HG02938 (cell line): Measurements from ENCODE around the gene ELAC1.
A peak's percentile ranks its signal among the peaks of the same experiment; 100 is the strongest.
"Not testable (repeated sequence)": the region's sequence is repeated elsewhere in the genome, so short reads cannot be mapped to it uniquely, and the experiment has no call there.

Experiments used
- ATAC-seq: cut with Tn5 transposase; IDR thresholded peaks from one replicate; pipeline ENCODE4 v1.9.1; 2021; ENCODE audit warnings: mild to moderate bottlenecking, moderate library complexity; ENCODE audit not compliant: unreplicated experiment

ELAC1 gene, protein sequence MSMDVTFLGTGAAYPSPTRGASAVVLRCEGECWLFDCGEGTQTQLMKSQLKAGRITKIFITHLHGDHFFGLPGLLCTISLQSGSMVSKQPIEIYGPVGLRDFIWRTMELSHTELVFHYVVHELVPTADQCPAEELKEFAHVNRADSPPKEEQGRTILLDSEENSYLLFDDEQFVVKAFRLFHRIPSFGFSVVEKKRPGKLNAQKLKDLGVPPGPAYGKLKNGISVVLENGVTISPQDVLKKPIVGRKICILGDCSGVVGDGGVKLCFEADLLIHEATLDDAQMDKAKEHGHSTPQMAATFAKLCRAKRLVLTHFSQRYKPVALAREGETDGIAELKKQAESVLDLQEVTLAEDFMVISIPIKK

DNA sequence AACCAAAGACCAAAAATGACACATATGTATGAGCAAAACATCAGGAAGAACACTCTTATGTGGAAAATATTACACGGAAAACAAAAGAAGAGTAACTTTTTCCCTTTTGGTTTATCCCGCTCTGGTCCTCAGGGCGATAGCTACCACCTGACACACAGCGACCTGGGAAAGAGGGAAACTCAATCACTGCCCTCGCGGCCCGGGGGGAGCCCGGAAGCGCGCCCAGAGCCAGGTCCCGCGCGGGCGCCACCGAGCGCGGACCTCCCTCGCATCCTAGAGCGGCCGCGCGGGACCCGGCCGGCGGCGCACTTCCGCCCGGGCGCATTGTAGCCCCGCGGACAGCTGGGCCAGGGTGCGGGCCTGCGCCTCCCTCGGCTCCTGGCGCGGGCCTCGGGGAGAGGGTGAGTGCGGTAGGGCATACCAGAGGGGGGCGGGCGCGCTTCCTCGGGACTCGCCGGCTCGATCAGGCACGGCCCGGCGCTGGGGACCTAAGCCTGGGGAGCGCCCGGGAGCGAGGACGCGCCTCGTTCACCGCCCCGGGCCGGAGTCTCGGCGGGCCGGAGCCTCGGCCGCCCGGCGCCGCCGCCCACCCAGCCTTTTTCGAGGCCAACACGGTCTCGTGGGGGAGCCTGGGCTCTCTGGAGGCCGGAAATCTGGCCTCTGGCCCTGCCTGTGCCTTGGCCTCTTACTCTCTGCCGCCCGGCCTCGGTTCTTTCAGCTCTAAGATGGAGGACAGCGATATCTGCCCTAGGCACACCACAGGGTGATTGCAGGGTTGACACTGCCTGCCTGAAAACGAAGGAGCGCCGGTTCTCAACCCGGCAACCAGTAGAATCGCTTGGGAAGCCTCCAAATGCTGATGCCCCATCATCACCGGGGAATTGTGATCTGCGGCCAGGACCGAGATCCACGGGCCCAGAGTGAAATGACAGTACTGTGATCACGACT is at the start of gene ELAC1:
Gene ELAC1, plus strand, starts transcription at position 327 of the 948 bp plus-strand sequence. CDS start 6,365 bp downstream, outside the sequence.
- ATAC-seq = peak; percentile 83

DNA sequence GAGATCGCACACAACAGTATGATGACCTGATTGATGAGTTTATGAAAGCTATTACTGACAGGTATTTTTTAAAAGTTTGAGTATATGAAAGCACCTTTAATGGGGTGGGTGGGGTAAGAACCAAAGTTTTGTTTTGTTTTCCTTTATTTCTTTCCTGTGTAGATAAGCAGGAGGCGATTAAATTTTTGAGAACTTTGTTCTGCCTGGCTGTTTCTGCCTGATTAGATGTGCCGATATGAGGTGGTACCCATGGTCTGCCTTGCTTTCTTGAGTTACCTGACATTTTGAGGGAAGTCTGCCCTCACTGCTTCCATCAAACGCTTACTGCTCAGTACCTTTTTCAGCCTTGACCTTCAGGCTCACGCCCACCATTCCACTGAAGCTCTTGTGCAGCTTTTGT is 49.7 kb upstream of the ELAC1 start:
- ATAC-seq = no peak

DNA sequence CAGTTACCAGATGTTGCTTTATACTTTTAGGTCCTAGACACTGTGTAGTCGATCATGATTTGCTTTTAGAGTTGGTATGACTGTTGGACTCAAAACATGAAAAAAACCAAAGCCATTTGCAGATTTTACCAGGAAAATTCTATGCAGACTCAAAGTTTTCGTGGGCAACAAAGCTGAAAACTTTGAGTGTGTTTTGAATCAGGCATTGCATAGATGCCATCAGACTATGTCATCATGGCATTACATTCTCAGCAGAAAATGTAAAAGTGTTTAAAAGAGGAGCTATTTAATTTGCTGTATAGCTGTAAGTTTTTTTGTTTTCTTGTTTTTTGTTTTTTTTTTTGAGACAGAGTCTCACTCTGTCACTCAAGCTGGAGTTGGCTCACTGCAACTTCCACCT is 43.5 kb upstream of the ELAC1 start:
- no peak for ATAC-seq

DNA sequence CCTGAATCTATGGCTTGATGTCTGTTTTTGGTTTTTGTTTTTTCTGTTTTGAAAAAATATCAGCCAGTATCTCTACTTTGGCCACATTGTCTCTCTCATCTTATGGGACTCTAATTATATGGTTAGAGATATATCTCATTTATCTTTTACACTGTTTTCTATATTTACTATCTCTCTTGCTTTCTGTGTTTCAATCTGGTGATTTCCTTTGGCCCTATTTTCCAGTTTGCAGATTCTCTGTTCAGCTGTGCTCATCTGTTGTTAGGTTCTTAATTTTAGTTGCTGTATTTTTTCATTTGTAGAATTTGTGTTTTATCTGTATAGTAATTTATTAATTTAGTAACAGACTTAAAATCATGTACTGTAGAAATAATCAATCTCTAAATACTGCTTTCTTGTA is 41.3 kb upstream of the ELAC1 start:
- ATAC-seq = no peak

DNA sequence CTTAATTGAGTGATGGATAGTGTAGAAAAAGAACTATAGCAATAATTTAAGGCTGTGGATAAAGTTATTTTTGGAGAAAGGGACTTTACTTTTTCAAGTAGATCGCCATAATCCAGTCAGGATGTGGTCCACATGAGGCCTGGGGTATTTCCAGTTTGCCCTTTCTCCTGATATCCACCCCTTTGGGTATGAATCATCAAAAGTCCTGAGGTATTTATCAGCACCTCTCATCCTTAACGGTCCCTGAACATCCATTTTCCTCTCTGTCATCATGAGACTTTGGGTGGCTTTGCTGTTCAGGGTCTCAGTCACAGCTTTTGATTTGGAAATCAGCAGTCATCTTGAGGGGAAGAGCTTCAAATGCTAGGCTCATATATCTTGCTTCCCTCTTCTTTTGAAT is 39.3 kb upstream of the ELAC1 start:
- no peak for ATAC-seq

DNA sequence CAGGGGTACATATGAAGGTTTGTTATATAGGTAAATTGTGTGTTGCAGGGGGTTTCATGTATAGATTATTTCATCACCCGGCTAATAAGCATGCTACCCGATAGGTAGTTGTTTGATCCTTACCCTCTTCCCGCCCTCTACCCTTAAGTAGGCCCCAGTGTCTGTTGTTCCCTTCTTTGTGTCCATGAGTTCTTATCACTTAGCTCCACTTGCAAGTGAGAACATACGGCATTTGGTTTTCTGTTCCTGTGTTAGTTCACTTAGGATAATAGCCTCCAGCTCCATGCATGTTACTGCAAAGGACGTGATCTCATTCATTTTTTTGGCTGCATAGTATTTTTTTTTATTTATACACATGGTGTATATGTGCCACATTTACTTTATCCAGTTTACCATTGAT is 34.2 kb upstream of the ELAC1 start:
- no peak for ATAC-seq

DNA sequence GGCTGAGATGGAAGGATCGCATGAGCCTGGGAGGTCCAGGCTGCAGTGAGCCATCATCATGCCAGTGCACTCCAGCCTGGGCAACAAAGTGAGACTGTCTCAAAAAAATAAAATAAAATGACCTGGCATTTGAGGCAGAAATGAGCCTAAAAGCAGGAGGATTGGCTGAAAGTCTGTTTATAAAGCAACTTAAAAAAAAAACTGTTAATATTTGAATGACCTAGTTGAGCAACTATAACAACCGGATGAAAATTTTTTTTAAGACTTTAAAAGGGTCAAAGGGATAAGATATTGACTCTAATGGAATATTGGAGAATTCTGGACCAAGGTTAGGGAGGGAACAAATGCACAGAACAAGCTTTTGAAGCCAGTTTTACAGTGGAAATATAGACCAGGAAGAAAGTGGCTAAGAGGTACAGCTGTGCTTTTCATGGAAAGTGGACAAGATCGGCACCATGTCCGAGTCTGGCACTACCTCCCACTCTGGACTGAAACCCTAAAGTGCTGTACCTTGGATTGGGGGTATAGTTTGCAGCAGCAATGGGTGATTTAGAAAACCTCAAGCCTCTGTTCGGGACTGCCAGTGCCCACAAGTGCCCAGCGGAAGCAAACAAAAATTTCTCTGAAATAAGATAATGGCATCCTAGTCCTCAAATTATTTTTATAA is 33.2 kb upstream of the ELAC1 start:
- no peak for ATAC-seq

DNA sequence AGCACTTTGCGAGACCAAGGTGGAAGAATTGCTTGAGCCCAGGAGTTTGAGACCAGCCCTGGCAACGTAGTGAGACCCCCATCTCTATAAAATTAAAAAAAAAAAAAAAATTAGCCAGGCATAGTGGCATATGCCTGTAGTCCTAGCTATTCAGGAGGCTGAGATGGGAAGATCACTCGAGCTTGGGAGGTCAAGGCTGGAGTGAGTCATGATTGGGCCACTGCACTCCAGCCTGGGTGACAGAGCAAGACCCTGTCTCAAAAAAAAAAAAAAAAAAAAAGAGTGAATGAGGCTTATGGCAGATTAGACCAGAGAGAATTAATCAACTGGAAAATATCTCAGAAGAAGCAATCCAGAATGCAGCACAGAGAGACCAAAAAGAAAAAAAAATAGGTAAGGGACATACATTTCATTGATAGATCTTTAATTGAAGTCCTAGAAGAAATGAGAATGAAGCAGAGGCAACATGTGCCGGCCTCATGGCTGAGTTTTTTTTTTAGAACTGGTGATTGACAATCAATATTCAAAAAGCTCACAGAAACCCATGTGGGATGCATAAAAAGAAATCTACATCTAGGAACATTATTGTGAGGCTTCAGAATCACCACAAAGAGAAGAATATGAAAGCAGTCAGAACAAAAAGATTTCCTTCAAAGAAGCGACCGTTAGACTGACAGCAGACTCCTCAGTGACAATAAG is 32.2 kb upstream of the ELAC1 start:
- no peak for ATAC-seq

DNA sequence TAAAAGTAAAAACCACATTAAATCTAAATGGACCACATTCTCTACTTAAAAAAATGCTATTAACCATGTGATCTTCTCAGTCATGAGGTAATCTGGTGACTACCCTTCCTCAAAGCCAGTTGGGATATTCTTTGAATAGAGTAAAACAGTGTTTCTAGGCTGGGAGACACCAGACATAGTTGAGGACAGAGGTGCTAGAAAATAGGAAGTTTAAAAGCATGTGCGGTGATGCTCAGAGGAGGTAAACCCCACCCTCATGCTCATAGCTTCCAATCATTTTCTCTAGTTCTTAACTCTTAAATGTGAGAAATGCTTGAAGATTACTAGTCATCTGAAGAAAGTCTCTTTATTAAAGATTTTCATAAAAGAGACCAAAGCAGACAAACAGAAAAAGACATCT is 30.7 kb upstream of the ELAC1 start:
- ATAC-seq = no peak

DNA sequence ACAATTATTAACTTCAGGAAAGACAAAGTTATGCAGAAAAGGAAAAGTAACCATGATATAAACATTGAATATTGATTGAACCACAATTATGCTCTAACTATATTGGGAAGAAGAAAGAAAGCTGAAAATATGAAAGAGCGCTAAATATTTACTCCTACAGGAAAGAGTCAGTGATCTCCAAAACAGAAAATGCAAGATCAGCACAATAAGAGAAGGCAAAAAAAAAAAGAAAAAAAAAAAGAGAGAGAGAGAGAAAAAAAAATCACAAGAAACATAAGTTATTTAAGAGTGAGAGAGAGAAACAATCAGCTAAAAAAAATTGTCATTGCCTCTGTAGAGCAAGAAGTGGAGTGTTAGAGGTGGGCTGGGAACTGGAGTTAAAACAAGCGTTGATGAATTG is 28.9 kb upstream of the ELAC1 start:
- no peak for ATAC-seq

DNA sequence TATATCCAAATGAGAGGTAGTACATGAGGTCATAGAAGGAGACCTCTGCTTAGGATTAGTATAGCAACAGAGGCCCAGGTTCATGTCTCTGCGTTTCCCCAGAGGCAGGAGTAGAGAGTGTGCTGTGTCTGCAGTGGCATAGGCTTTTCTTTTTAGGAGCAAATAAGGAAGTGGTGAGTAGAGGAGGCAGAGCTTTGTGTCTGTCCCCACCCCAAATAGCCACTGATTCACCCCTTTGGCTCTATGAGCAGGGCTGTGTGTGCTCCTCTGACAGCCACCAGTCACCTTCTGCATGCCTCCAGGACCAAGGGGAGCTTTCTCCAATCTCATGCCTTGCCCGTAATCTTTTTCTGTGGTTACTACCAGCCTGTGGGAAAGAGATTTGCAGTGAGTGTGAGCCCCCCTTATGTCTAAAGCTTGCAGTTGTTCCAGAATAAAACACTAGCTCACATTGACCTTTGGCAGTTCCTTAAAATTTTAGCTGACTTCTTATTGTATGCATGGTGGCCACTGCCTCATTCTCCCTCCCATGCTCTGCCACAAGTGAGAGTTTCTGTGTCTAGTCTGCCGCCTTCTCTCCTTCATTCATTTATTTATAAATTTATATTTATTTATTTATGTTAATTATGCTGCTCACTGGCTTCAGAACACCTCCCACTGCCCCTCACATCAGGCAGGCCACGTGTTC is 23.5 kb upstream of the ELAC1 start:
- ATAC-seq = no peak

DNA sequence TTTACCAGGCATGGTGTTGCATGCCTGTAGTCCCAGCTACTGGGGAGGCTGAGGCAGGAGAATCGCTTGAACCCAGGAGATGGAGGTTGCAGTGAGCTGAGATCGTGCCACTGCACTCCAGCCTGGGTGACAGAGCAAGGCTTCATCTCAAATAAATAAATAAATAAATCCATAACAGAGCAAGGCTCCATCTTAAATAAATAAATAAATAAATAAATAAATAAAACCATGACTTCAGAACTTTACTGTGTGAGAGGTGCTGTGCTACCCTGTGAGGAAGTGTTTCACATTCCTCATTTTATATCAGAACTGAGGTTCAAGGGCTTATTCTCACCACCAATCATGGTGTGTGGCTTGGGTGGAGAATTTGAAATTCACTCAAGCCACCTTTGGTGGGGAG is 21.9 kb upstream of the ELAC1 start:
- not testable (repeated sequence) for ATAC-seq

DNA sequence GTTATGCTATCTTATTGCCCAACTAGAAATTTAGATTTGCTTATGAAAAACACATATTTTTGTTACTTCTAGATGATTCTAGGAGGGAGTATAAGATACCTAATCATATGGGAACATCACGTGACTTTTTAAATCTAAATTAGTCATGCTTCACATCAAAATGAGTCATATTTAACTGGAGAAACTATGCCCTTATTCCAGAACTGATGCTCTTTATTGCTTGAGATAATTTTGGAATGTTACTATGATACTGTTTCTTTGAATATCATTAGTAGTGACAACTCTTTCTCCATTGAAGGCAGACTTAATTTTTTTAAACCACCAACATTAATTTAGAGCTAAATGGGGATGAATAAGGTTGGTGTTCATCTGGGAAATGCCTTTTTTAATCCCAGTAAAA is 19.9 kb upstream of the ELAC1 start:
- no peak for ATAC-seq

DNA sequence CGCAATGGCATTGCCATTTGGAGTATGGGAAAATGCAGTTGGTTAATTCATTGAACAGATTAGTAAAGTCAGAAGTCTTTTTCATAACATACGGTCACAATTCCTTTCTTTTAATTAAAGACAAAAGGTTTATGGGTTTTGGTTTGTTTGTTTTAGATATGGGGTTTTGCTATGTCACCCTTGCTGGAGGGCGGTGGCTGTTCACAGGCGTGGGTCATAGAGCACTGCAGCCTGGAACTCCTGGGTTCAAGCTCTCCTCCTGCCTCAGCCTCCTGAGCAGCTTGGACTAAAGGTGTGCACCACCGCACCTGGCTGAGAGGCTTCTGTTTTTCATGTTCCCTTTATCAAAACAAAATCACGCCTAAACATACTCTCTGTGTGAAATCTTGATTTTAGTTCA is 18.7 kb upstream of the ELAC1 start:
- ATAC-seq = no peak

DNA sequence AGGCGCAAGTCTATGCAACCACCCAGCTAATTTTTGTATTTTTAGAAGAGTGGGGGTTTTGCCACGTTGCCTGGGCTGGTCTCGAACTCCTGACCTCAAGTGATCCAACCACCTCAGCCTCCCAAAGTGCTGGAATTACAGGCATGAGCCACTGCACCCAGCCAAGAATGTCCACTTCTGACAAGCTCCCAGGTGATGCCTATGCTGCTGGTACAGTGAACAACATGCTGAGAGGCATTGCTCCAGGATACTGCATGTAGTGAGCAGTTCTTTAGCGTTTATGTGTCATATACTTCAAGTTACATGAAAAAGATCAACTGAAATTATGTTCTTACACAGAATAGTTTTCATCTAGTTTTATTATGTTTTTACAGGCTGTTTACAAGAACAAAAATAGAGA is 17.2 kb upstream of the ELAC1 start:
- ATAC-seq = no peak

DNA sequence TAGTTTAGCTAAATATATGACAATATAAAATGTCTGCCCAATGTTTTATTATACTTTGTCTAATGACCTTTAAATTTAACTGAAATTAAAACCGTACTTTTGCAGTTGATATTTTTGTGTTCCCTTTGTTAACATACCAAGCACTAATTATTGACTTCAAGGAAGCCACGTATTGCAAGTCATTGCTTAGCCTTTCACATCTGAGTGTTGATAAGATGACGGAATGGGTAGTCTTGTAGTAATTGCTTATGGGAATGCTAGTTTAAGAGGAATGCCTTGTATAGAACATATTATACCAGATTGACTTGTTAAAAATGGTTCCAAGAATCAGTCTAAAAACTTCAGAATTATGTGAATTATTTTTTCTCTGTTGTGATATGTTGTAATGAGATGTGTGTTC is 14.0 kb upstream of the ELAC1 start:
- ATAC-seq = no peak

DNA sequence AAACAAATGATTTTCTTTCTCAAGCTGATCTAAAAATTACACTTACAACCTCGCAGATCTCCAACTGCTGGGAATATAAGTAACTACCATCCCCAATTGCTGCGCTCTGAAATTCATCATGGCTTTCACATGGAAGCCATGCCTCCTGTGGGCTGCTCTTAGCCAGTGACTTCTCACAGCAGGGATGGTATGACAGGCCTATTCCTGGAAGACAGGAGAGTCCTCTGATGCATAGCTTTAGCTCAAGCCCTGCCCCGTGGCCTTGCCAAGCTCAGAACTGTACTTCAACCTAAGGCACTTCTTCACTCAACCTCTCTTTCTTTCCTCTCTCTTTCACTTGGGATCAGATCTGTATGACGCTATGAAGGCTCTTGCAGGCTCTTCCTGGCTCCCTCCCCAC is 12.6 kb upstream of the ELAC1 start:
- ATAC-seq = no peak

DNA sequence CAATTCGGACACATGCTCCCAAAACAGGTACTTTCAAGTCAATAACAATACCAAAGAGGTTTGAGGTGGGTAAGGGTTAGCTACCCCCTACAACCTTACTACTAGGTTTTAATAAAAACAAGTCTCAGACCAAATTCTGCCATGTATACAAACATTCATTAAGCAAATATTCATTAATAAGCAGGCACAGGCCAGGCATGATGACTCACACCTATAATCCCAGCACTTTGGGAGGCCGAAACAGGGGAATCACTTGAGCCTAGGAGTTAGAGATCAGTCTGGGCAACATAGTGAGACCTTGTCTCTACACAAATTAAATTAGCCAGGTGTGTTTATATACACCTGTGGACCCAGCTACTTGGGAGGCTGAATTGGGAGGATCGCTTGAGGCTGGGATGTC is 11.7 kb upstream of the ELAC1 start:
- no peak for ATAC-seq

DNA sequence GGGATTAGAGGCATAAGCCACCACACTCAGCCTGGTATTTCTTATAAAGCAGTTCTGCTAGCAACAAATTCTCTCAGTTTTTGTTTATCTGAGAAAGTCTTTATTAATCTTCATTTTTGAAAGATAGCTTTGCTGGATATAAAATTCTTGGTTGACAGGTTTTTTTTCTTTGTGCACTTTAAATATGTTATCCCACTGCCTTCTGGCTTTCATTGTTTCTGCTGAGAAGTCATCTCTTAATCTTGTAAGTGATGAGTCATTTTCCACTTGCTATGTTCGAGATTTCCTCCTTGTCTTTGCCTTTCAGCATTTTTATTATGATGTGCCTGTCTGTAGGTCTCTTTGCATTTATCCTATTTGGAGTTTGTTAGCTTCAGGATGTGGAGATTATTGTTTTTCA is 5.9 kb upstream of the ELAC1 start:
- no peak for ATAC-seq

DNA sequence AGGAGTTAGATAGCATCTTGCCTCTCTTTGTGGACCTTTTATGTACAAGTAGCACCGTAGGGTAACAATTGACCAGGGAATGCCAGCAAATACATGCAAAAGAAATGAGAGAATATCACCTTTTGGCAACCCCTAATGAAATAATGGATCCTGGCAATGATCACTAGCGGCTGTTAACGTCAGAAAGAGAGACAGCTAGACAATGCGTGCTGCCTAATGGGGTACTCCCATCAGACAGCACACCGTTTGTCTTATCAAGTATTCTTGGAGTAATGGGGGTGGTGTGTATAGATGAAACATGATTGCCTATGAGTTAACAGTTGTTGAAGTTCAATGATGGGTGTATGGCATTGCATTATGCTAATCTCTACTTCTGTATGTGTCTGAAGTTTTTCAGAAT is 1.6 kb downstream of the ELAC1 start:
- no peak for ATAC-seq
